Activated CD4-positive, alpha-beta T cell treated with anti-CD3 and anti-CD28 coated beads, Interleukin-2, amount 50 U/mL, for 1 hour (primary cell): ENCODE results near the gene PDE6H.

Experiments
- DNase-seq: peaks from one replicate; pipeline ENCODE4 v3.0.0-alpha.2; 2020

The PDE6H gene

GRCh38 chr12:15007551-15007950 lies 34.7 kb downstream of the PDE6H start:
- no peak for DNase-seq

GRCh38 chr12:15011162-15011561 lies 38.3 kb downstream of the PDE6H start:
- no peak for DNase-seq

- DNase-seq, result no peak
Measured at GRCh38 chr12:15013634-15014179, 40.9 kb downstream of the PDE6H start.

- DNase-seq, result no peak
Measured at GRCh38 chr12:15014708-15015107, 41.9 kb downstream of the PDE6H start.

- DNase-seq, result no peak
Measured at GRCh38 chr12:15015121-15015520, 42.3 kb downstream of the PDE6H start.

- no peak for DNase-seq
Measured at GRCh38 chr12:15020156-15020555, 47.3 kb downstream of the PDE6H start.
